ENCODE data around the gene RYR2. TPM values are rescaled to one million over a fixed set of nuclear protein-coding genes. Genes with fewer than 3 reads are reported as not detected.

The RYR2 gene
- total RNA-seq, 1 experiment from 2014 or later, result 3.4 TPM

- no peaks in the 10 kb centered on the region for H3K36me3 Mint-ChIP-seq (ENCODE audit: insufficient read depth in 1 of 3, low read depth in 3 of 3)
These were observed 99.0 kb downstream of the RYR2 start for GRCh38 chr1:237140986-237141385.

More at GRCh38 chr1:237140986-237141385, 99.0 kb downstream of the RYR2 start:
- H2AFZ ChIP-seq (ENCODE audit: low read length), result no peak overlapping the region
- no peak for TF ChIP-seq CTCF (conservative IDR thresholded peaks at IDR 0.05)
- H3K18ac ChIP-seq (ENCODE audit: insufficient read length, low read depth, low read length), result no peak overlapping the region
- H2BK5ac ChIP-seq (ENCODE audit: insufficient read length, low read length), result no peak overlapping the region
- H3K27me3 ChIP-seq (ENCODE audit: insufficient read depth, low read length), result no peaks in the 10 kb centered on the region
- no peak overlapping the region for H3T11ph ChIP-seq (ENCODE audit: low read length)
- H3K23me2 ChIP-seq (ENCODE audit: insufficient read length, low read depth, low read length, poor library complexity, severe bottlenecking), result no peaks in the 10 kb centered on the region
- no peak overlapping the region for H4K8ac ChIP-seq (replicated peaks; ENCODE audit: insufficient read length, low read depth, low read length)
- no peak overlapping the region for H4K91ac ChIP-seq (ENCODE audit: insufficient read length, low read depth, low read length)
- H2BK12ac ChIP-seq (ENCODE audit: insufficient read length, low read depth, low read length), result no peak overlapping the region
- no peak overlapping the region for H4K5ac ChIP-seq (ENCODE audit: insufficient read length, low read depth, low read length)
- no peak overlapping the region for H3K9ac ChIP-seq (ENCODE audit: extremely low read depth, insufficient read length, low read length)
- no peak for DNase-seq
- no peaks in the 10 kb centered on the region for H3K79me2 ChIP-seq (ENCODE audit: insufficient read depth, low read length)
- H3K79me1 ChIP-seq (ENCODE audit: insufficient read depth, low read depth, low read length, poor library complexity, severe bottlenecking), result no peaks in the 10 kb centered on the region
- H3K56ac ChIP-seq (ENCODE audit: insufficient read length, low read depth, low read length), result no peak overlapping the region
- no peaks in the 10 kb centered on the region for H3K27me3 Mint-ChIP-seq (ENCODE audit: low read depth)
- H3K23ac ChIP-seq (ENCODE audit: insufficient read length, low read depth, low read length), result no peak overlapping the region
- no peak overlapping the region for H2BK15ac ChIP-seq (ENCODE audit: low read depth, low read length)
- H3K4me3 Mint-ChIP-seq, result no peak overlapping the region
- no peak overlapping the region for H2BK120ac ChIP-seq (ENCODE audit: low read depth, low read length, poor library complexity, severe bottlenecking)
- no peaks in the 10 kb centered on the region for H3K9me3 Mint-ChIP-seq
- no peak overlapping the region for H3K27ac ChIP-seq (ENCODE audit: insufficient read length, low read depth, low read length)
- no peak overlapping the region for H3K4me2 ChIP-seq (ENCODE audit: insufficient read depth, insufficient read length, low read length)
- H3K27ac Mint-ChIP-seq, result no peak overlapping the region; a peak in 1 of 7 replicates
- peaks cover 18 to 22% of the 10 kb centered on the region in 2 experiments for H3K4me1 Mint-ChIP-seq
- H2AK5ac ChIP-seq (ENCODE audit: insufficient read length, low read length), result no peak overlapping the region
- H3K4me1 ChIP-seq (ENCODE audit: insufficient read depth, low read length), result peaks cover 5% of the 10 kb centered on the region
- H2BK20ac ChIP-seq (ENCODE audit: low read depth, low read length, poor library complexity, severe bottlenecking), result no peak overlapping the region
- H3K4ac ChIP-seq (ENCODE audit: low read depth, low read length), result no peak overlapping the region
- no peaks in the 10 kb centered on the region for H4K20me1 ChIP-seq (ENCODE audit: control insufficient read depth, insufficient read depth, insufficient read length)
- no peaks in the 10 kb centered on the region for H3K9me3 ChIP-seq (ENCODE audit: control insufficient read depth, low read depth, low read length)
- no peak overlapping the region for H3K14ac ChIP-seq (ENCODE audit: insufficient read depth, low read length)
- no CpG with 5 or more reads among the region's 1 CpG for WGBS (ENCODE audit: extremely low coverage, insufficient read length, low lambda C conversion rate)
